ENCODE results near the gene KIF1A.

KIF1A gene

GRCh38 chr2:240708457-240708856, 111.6 kb downstream of the KIF1A start:
- Histone ChIP-seq H3K4me3 (ENCODE audit: low read length) (no peak overlapping the region), H4K20me1 (ENCODE audit: insufficient read depth, low read length) (no peaks in the 10 kb centered on the region), H3K9ac (ENCODE audit: low read length) (no peak overlapping the region), H3K36me3 (replicated peaks; ENCODE audit: insufficient read depth, low read length) (no peaks in the 10 kb centered on the region), H2AFZ (ENCODE audit: low read length) (no peak overlapping the region), H3F3A (ENCODE audit: insufficient read depth, low read length) (no peaks in the 10 kb centered on the region), H3K27me3 (replicated peaks; ENCODE audit: insufficient read depth, low read length) (peaks cover 89% of the 10 kb centered on the region), H3K79me2 (ENCODE audit: low read length) (no peaks in the 10 kb centered on the region), H3K9me3 (replicated peaks; ENCODE audit: insufficient read depth, low read length) (no peaks in the 10 kb centered on the region), H3K9me2 (replicated peaks; ENCODE audit: insufficient read depth, low read length) (no peaks in the 10 kb centered on the region), H3K4me1 (ENCODE audit: low read length) (no peaks in the 10 kb centered on the region), H3K27ac (ENCODE audit: low read length) (no peak overlapping the region), H3K4me2 (ENCODE audit: low read depth, low read length) (no peak overlapping the region)
- TF ChIP-seq EZH2 (optimal IDR thresholded peaks at IDR 0.05; ENCODE audit: low read depth, low read length): no peak
- TF ChIP-seq EZH2phosphoT487 (IDR thresholded peaks at IDR 0.05; ENCODE audit: low read length): no peak
- DNase-seq: no peak

- H3K4me1 ChIP-seq (ENCODE audit: low read length): no peaks in the 10 kb centered on the region
- TF ChIP-seq EZH2 (optimal IDR thresholded peaks at IDR 0.05; ENCODE audit: low read depth, low read length) (no peak), EZH2phosphoT487 (IDR thresholded peaks at IDR 0.05; ENCODE audit: low read length) (no peak), CTCF (IDR thresholded peaks at IDR 0.05; ENCODE audit: low read length) (no peak)
- H3K4me2 ChIP-seq (ENCODE audit: low read depth, low read length): no peak overlapping the region
- no peak overlapping the region for H2AFZ ChIP-seq (ENCODE audit: low read length)
- no peak overlapping the region for H3K27ac ChIP-seq (ENCODE audit: low read length)
- DNase-seq: no peak
- no peak overlapping the region for H3K9ac ChIP-seq (ENCODE audit: low read length)
- H3K4me3 ChIP-seq (ENCODE audit: low read length): no peak overlapping the region
- no peaks in the 10 kb centered on the region for H3K9me2 ChIP-seq (replicated peaks; ENCODE audit: insufficient read depth, low read length)
- no peaks in the 10 kb centered on the region for H4K20me1 ChIP-seq (ENCODE audit: insufficient read depth, low read length)
- no peaks in the 10 kb centered on the region for H3K79me2 ChIP-seq (ENCODE audit: low read length)
- no peaks in the 10 kb centered on the region for H3K36me3 ChIP-seq (replicated peaks; ENCODE audit: insufficient read depth, low read length)
- H3K27me3 ChIP-seq (replicated peaks; ENCODE audit: insufficient read depth, low read length): peaks cover 89% of the 10 kb centered on the region
- no peaks in the 10 kb centered on the region for H3F3A ChIP-seq (ENCODE audit: insufficient read depth, low read length)
- H3K9me3 ChIP-seq (replicated peaks; ENCODE audit: insufficient read depth, low read length): no peaks in the 10 kb centered on the region
Observed at GRCh38 chr2:240707821-240708220, 112.2 kb downstream of the KIF1A start.

GRCh38 chr2:240707043-240707756, 112.8 kb downstream of the KIF1A start:
- no peak for DNase-seq
- H4K20me1 ChIP-seq (ENCODE audit: insufficient read depth, low read length): no peaks in the 10 kb centered on the region
- H3K27me3 ChIP-seq (replicated peaks; ENCODE audit: insufficient read depth, low read length): peaks cover 86% of the 10 kb centered on the region
- H3F3A ChIP-seq (ENCODE audit: insufficient read depth, low read length): no peaks in the 10 kb centered on the region
- TF ChIP-seq EZH2 (optimal IDR thresholded peaks at IDR 0.05; ENCODE audit: low read depth, low read length) (no peak), CTCF (IDR thresholded peaks at IDR 0.05; ENCODE audit: low read length) (no peak)
- H3K36me3 ChIP-seq (replicated peaks; ENCODE audit: insufficient read depth, low read length): no peaks in the 10 kb centered on the region
- H2AFZ ChIP-seq (ENCODE audit: low read length): no peak overlapping the region
- H3K79me2 ChIP-seq (ENCODE audit: low read length): no peaks in the 10 kb centered on the region
- no peaks in the 10 kb centered on the region for H3K9me2 ChIP-seq (replicated peaks; ENCODE audit: insufficient read depth, low read length)
- H3K4me1 ChIP-seq (ENCODE audit: low read length): no peaks in the 10 kb centered on the region
- H3K4me2 ChIP-seq (ENCODE audit: low read depth, low read length): no peak overlapping the region
- no peak overlapping the region for H3K27ac ChIP-seq (ENCODE audit: low read length)
- no peaks in the 10 kb centered on the region for H3K9me3 ChIP-seq (replicated peaks; ENCODE audit: insufficient read depth, low read length)
- no peak overlapping the region for H3K4me3 ChIP-seq (ENCODE audit: low read length)
- H3K9ac ChIP-seq (ENCODE audit: low read length): no peak overlapping the region

- Histone ChIP-seq H2AFZ (ENCODE audit: low read length) (no peak overlapping the region), H3K4me3 (ENCODE audit: low read length) (no peak overlapping the region), H3K4me1 (ENCODE audit: low read length) (no peaks in the 10 kb centered on the region), H3F3A (ENCODE audit: insufficient read depth, low read length) (no peaks in the 10 kb centered on the region), H3K4me2 (ENCODE audit: low read depth, low read length) (no peak overlapping the region), H3K9me2 (replicated peaks; ENCODE audit: insufficient read depth, low read length) (no peaks in the 10 kb centered on the region), H3K27me3 (replicated peaks; ENCODE audit: insufficient read depth, low read length) (peaks cover 71% of the 10 kb centered on the region), H3K9ac (ENCODE audit: low read length) (no peak overlapping the region), H4K20me1 (ENCODE audit: insufficient read depth, low read length) (no peaks in the 10 kb centered on the region), H3K79me2 (ENCODE audit: low read length) (no peaks in the 10 kb centered on the region), H3K27ac (ENCODE audit: low read length) (no peak overlapping the region), H3K9me3 (replicated peaks; ENCODE audit: insufficient read depth, low read length) (no peaks in the 10 kb centered on the region), H3K36me3 (replicated peaks; ENCODE audit: insufficient read depth, low read length) (no peaks in the 10 kb centered on the region)
- no peak for DNase-seq
- TF ChIP-seq CTCF (IDR thresholded peaks at IDR 0.05; ENCODE audit: low read length) (no peak), EZH2phosphoT487 (IDR thresholded peaks at IDR 0.05; ENCODE audit: low read length) (no peak), EZH2 (optimal IDR thresholded peaks at IDR 0.05; ENCODE audit: low read depth, low read length) (no peak)
Observed at GRCh38 chr2:240705204-240705791, 114.7 kb downstream of the KIF1A start.

Measured in MM.1S (cell line).